Adipose tissue (tissue), 3 donors: ENCODE data around the gene H2BW2. TPM values are rescaled to one million over a fixed set of nuclear protein-coding genes. Genes with fewer than 3 reads are reported as not detected.
"Not testable (repeated sequence)": the region's sequence is repeated elsewhere in the genome, so short reads cannot be mapped to it uniquely, and the experiment has no call there.

Source experiments
- H3K27ac ChIP-seq: one replicate; pipeline ENCODE4 v1.5.1; 2013; ENCODE audit warnings: low read depth, low read length
- WGBS, 3 donors: extraction: QIAGEN DNeasy Blood & Tissue Kit; methylation state at CpG; one replicate each; pipeline ENCODE4 v1.1.7; 2013; 5-methylcytosine and 5-hydroxymethylcytosine counted together
- polyA plus RNA-seq, 3 donors: library from polyadenylated mRNA; stranded (reverse); fragments of 200-250 nt; gene quantifications; one replicate each; pipeline ENCODE4 v1.2.3, GENCODE V29; 2013
- donor health status: healthy with polysubstance abuse.
- donor health status: Bipolar disorder and iron deficiency.
- donor health status: healthy.

H2BW2 gene
- polyA plus RNA-seq = not detected

- H3K27ac ChIP-seq = no peak within 1 kb of the TSS
- 91 to 96% (median 95%) methylated on average over 25 to 39 of the region's 39 CpGs for WGBS, 3 donors
Measured at GRCh38 chrX:104039689-104040505, at the start of gene H2BW2. H2BW2 (plus strand) TSS chrX:104039956; CDS start chrX:104039995, 39 bp downstream.

DNA sequence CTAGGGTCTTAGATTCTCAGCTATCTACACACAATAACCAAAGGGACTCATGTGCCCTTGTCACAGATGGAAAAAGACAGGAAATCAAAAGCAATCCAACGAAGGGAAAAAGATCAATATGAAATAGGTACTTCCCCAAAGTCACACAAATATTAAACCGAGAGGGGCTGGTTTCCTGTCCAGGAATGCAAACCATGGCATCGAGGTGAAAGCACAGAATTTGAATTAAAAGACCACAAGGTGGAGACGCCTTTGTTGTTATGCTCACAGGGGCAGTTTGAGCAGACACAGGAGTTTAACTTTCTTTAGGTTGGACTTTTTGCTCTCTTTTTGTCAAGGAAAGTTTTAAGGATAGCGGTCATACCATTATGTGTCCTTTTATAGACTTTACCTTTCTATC is 40.5 kb upstream of the H2BW2 start:
- 35 to 46% (median 43%) methylated on average over 5 of the region's 5 CpGs for WGBS, 3 donors
- no peak overlapping the region for H3K27ac ChIP-seq

DNA sequence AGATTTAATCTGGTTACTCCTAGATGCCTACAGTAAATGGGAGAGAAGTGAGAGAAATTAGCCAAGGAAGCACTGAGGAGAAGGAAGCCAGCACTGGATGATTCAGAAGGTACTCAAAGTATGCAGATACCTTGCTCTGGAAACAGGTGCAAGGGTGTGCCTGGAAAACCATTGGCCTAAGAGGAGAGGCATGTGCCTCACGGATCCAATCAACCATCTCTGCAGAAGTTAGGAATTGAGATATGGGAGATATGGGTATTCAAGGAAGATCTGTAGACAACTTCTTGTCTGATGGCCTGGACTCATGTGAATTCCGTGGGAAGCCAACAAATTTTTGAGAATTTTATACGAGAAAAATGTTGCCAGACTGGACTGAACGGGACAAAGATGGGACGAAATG is 30.9 kb upstream of the H2BW2 start:
- 60 to 76% (median 72%) methylated on average over 5 of the region's 5 CpGs for WGBS, 3 donors
- no peak overlapping the region for H3K27ac ChIP-seq

DNA sequence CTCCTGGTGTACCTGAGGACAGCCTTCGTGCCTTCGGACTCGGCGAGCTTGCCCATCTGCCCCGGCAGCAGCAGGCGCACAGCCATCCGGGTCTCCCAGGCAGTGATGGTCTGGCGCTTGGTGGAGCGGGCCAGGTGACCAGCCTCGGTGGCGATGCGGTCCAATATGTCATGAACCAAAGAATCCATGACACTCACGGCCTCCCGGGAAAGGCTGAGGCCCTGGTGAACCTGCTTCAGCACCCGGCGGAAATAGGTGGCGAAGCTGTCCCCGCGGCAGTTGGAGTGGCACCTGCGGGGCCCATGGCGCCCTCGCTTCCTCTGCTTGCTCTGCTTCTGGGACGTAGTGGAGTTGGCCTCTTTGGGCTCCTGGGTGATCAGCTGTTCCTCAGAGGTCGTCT is 26.6 kb upstream of the H2BW2 start:
- no peak overlapping the region for H3K27ac ChIP-seq
- 93 to 95% (median 94%) methylated on average over 12 to 24 of the region's 24 CpGs for WGBS, 3 donors

DNA sequence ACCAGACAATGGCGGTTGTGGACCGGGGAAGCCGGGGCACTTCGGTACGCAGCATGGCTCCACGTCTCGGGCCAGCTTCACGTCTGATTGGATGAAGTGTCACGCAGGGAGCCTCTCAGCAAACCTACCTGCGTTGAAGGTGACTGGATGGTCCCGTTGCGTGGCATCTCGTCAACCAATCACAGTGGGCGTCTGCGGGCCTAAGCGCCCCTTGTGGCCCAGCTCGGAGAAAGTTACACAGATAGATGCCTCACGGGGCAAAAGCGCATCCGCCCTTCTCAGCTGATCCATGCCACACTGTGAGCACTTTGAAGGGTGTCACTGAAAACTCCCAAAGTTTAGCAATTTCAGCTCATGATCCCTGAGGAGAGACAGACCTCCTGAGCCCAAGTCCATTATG is 26.1 kb upstream of the H2BW2 start, which contains the start of gene H2BW1:
Gene H2BW1 (minus strand): TSS at position 103 of the 400 bp plus-strand sequence. CDS start 132 bp downstream, outside the sequence.
- H3K27ac ChIP-seq = no peak within 1 kb of the TSS
- 88 to 90% (median 89%) methylated on average over 20 of the region's 20 CpGs for WGBS, 3 donors

DNA sequence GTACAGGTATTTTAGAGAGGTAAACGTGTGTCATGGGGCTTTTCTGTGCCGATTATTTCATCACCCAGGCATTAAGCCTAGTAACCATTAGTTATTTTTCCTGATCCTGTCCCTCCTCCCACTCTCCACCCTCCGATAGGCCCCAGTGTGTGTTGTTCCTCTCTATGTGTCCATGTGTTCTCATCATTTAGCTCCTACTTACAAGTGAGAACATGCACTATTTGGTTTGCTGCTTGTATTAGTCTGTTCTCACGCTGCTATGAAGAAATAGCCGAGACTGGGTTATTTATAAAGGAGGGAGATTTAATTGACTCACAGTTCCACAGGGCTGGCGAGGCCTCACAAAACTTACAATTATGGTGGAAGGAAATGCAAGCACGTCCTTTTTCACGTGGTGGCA is 24.2 kb upstream of the H2BW2 start:
- H3K27ac ChIP-seq = not testable (repeated sequence)
- WGBS, 3 donors = 65 to 84% (median 67%) methylated on average over 8 of the region's 8 CpGs

GRCh38 chrX:104018126-104018525 is 21.6 kb upstream of the H2BW2 start:
- WGBS, 3 donors = 76 to 88% (median 82%) methylated on average over 11 of the region's 11 CpGs
- no peak overlapping the region for H3K27ac ChIP-seq

DNA sequence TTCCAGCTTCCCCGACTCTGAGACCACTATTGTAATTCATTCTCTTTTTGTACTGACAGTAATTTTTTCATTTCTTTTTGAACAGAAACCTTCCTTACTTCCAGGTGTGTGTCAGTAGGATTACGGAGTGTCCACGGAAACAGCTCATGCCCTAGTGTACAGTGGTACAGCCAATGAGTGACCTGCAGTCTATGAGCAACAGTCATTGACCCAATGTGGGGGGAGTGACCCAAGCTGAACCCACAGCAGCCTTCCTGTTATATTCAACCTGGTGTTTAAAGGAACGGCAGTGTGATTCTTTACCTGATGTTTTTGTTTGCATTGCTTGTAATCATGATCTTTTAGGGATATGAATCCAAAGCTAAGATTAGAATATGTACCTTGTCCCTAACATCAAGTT is 1.2 kb downstream of the H2BW2 start:
- WGBS, 3 donors = 34 to 88% (median 86%) methylated on average over 4 of the region's 4 CpGs

GRCh38 chrX:104045642-104046041 is 5.9 kb downstream of the H2BW2 start:
- no peak overlapping the region for H3K27ac ChIP-seq
- 72 to 90% (median 75%) methylated on average over 5 of the region's 5 CpGs for whole genome bisulfite sequencing, 3 donors

More for the DNA sequence above, 1.2 kb downstream of the H2BW2 start:
- no peak overlapping the region for H3K27ac ChIP-seq

DNA sequence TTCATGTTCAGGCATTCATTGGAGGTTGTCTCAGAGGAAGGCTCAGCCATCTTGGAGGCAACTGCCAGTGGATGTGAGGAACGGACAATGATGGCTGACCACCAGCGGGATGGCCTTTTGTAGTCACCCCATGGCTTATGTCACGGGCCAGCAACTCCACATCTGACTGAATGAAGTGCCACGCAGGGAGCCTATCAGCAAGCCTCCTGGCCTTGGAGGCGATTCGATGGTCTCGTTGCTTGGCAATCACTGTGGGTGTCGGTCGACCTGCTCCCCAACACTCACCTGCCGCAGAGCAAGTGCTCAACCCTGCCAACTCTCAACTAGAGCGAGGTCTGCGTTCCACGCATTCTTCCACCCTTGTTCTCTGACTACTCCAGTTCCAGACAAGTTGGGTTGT is 7.4 kb downstream of the H2BW2 start:
- no peak overlapping the region for H3K27ac ChIP-seq
- WGBS, 3 donors = 83 to 94% (median 93%) methylated on average over 12 to 13 of the region's 13 CpGs

DNA sequence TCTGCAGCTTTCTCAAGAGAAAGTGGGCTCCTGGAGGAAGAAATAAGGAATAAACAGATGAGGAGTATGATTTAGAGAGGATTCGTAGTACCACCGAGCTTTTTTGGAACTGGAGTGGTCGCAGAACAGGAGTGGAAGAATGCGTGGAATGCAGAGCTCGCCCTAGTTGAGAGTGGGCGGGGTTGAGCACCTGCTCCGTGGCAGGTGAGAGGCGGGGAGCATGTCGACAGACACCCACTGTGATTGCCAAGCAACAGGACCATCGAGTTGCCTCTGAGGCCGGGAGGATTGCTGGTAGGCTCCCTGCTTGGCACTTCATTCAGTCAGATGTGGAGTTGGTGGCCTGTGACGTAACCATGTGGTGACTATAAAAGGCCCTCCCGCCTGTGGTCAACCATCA is 15.2 kb downstream of the H2BW2 start:
- no CpG with 5 or more reads among the region's 13 CpGs for WGBS, 3 donors
- H3K27ac ChIP-seq = not testable (repeated sequence)

DNA sequence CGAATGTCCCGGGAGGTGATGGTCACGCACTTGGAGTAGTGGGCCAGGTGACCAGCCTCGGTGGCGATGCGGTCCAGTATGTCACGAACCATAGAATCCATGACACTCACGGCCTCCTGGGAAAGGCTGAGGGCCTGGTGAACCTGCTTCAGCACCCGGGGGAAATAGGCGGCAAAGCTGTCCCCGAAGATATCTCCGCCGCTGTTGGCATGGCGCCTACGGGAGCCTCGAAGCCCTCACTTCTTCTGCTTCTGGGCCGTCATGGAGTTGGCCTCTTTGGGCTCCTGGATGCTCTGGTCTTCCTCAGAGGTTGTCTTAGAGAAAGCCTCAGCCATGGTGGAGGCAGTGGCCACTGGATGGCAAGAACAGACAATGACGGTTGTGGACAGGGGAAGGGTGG is 22.9 kb downstream of the H2BW2 start:
- H3K27ac ChIP-seq = not testable (repeated sequence)
- 95 to 100% (median 96%) methylated on average over 4 to 9 of the region's 18 CpGs for WGBS, 3 donors

- no CpG with 5 or more reads among the region's 46 CpGs for WGBS, 3 donors
- not testable (repeated sequence) for H3K27ac ChIP-seq
Measured at GRCh38 chrX:104075778-104076445, 36.2 kb downstream of the H2BW2 start, which contains the start of gene TMSB15C. TMSB15C (minus strand) TSS chrX:104076236.

- WGBS, 3 donors = no CpG with 5 or more reads among the region's 6 CpGs
- H3K27ac ChIP-seq = not testable (repeated sequence)
Measured at GRCh38 chrX:104077854-104078253, 38.1 kb downstream of the H2BW2 start.

DNA sequence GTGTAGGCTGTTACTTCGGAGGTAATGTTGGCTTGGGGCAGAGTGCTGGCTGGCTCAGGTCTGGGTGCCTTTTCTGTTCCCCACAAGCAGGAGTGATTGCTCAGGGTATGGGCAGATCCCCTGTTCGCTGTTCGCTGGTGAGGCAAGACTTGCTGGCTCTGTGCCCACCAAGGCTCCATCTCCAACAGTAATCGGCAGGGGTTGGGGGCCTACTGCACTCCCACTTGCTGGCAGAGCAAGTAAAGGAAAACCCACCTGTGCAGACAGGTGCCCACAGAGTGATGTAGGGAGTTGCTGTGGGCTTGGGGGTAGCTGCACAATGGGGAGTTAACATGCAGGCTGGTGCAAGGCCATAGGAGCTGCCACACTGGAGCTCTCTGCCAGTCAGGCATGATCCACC is 44.3 kb downstream of the H2BW2 start:
- no peak overlapping the region for H3K27ac ChIP-seq
- 57 to 66% (median 63%) methylated on average over 1 to 4 of the region's 4 CpGs for WGBS, 3 donors

- 52 to 63% (median 58%) methylated on average over 5 of the region's 5 CpGs for WGBS, 3 donors
- no peak overlapping the region for H3K27ac ChIP-seq
Measured at GRCh38 chrX:104084534-104085277, 45.0 kb downstream of the H2BW2 start.

- H3K27ac ChIP-seq = no peak overlapping the region
- 82 to 87% (median 87%) methylated on average over 5 to 7 of the region's 7 CpGs for WGBS, 3 donors
Measured at GRCh38 chrX:104085477-104085876, 45.7 kb downstream of the H2BW2 start.

DNA sequence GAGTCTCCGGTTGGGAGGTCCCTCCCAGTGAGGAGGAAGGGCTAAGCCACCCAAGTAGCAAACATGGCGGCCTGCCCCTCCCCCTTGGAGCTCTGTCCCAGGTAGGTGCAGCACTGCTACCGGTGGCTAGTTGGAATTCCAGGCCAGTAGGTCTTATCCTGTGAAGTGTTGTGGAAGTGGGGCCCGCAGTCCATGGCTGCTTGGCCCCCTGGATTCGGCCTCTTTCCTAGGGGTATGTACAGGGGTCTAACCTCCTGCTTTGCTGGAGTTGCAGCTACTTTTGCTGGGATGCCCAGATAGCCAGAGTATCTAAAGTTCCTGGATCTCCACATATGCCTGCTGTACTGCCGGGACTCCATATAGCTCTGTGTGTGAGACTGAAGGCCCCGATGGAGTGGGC is 46.2 kb downstream of the H2BW2 start:
- WGBS, 3 donors = 82 to 87% (median 85%) methylated on average over 6 to 7 of the region's 7 CpGs

More for the DNA sequence above, 46.2 kb downstream of the H2BW2 start:
- no peak overlapping the region for H3K27ac ChIP-seq
